ENCODE results near the gene OR4D1.
"Not testable (repeated sequence)": the region's sequence is repeated elsewhere in the genome, so short reads cannot be mapped to it uniquely, and the experiment has no call there.

OR4D1 gene

GRCh38 chr17:58112970-58113631, 35.1 kb upstream of the OR4D1 start:
- TF ChIP-seq CTCF (IDR thresholded peaks at IDR 0.05; ENCODE audit: low read depth, low read length), result peak; percentile 94
- H3K4me3 ChIP-seq (ENCODE audit: low read depth, low read length), result no peak overlapping the region

- no peak for TF ChIP-seq CTCF (IDR thresholded peaks at IDR 0.05; ENCODE audit: low read depth, low read length)
- H3K4me3 ChIP-seq (ENCODE audit: low read depth, low read length), result no peak overlapping the region
These were observed 34.2 kb upstream of the OR4D1 start for GRCh38 chr17:58113947-58114346.

- H3K4me3 ChIP-seq (ENCODE audit: low read depth, low read length), result no peak overlapping the region
- no peak for TF ChIP-seq CTCF (IDR thresholded peaks at IDR 0.05; ENCODE audit: low read depth, low read length)
These were observed 30.8 kb upstream of the OR4D1 start for GRCh38 chr17:58117382-58117781.

GRCh38 chr17:58119491-58119890, 28.7 kb upstream of the OR4D1 start:
- TF ChIP-seq CTCF (IDR thresholded peaks at IDR 0.05; ENCODE audit: low read depth, low read length), result no peak
- no peak overlapping the region for H3K4me3 ChIP-seq (ENCODE audit: low read depth, low read length)

GRCh38 chr17:58120195-58120822, 27.9 kb upstream of the OR4D1 start:
- H3K4me3 ChIP-seq (ENCODE audit: low read depth, low read length), result no peak overlapping the region
- no peak for TF ChIP-seq CTCF (IDR thresholded peaks at IDR 0.05; ENCODE audit: low read depth, low read length)

GRCh38 chr17:58121925-58122324, 26.3 kb upstream of the OR4D1 start:
- H3K4me3 ChIP-seq (ENCODE audit: low read depth, low read length), result no peak overlapping the region
- no peak for TF ChIP-seq CTCF (IDR thresholded peaks at IDR 0.05; ENCODE audit: low read depth, low read length)

GRCh38 chr17:58127846-58128245, 20.3 kb upstream of the OR4D1 start:
- TF ChIP-seq CTCF (IDR thresholded peaks at IDR 0.05; ENCODE audit: low read depth, low read length), result no peak
- no peak overlapping the region for H3K4me3 ChIP-seq (ENCODE audit: low read depth, low read length)

GRCh38 chr17:58132697-58133096, 15.5 kb upstream of the OR4D1 start:
- H3K4me3 ChIP-seq (ENCODE audit: low read depth, low read length), result not testable (repeated sequence)

All from WI38 (cell line).